Measurements from ENCODE around the gene CFAP119.
"Not testable (repeated sequence)": the region's sequence is repeated elsewhere in the genome, so short reads cannot be mapped to it uniquely, and the experiment has no call there.

CFAP119 gene

DNA sequence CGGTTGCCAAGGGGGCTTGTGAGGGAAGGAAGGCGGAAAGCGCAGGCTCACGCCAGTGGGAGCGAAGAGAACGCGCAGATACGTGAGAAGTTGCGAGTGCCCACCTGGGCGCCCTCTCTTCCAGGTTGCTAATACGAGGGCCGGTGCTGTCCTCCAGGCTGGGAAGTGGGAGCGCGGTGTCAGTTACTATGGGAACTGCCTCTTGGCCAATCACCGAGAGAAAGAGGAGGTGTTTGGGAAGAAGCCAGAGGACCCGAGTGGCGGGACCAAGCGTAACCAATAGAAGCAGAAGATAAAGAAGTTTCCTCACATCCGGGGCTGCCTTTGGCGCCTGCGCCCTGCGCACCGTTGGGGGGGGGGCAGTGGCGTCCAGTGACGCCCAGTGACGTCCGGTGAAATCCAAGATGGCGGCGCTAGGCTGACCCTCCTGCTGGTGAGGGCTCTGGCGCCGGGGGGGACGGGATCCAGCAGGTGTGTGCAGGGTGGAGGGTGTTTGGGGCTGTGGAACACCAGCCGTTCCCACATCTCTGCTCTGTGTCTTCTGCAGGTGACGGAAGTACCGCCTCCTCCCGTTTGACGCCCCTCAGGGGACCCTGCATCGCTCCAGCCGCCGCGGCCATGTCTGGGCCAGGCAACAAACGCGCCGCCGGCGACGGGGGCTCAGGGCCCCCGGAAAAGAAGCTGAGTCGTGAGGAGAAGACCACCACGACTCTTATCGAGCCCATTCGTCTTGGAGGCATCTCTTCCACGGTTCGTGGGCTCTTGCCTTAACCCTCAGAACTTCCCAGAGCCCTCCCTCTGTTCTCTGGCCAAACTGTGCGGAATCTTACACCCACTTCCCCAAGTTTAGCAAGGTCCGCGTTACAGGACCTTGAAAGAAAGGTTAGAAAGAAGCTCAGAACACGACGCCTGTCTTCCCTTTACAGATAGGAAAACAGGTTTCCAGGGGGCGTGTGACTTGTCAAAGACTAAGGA lies at the start of gene CFAP119, which contains the start of gene RNF40:
TSS of gene CFAP119 (minus strand) at position 135 of the 975 bp plus-strand sequence. CDS start 314 bp downstream, outside the sequence.
TSS of gene RNF40 (plus strand) at position 395 of the 975 bp plus-strand sequence. CDS start at position 619, 224 bp downstream.
- peak; percentile 97 for DNase-seq

DNA sequence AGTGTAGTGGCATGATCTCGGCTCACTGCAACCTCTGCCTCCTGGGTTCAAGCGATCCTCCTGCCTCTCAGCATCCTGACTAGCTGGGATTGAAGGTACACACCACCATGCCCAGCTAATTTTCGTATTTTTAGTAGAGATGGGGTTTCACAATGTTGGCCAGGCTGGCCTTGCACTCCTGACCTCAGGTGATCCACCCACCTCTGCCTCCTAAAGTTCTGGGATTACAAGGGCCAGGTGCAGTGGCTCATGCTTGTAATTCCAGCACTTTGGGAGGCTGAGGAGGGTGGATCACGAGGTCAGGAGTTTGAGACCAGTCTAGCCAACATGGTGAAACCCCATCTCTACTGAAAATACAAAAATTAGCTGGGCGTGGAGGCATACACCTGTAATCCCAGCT lies 47.8 kb upstream of the CFAP119 start:
- not testable (repeated sequence) for DNase-seq

DNA sequence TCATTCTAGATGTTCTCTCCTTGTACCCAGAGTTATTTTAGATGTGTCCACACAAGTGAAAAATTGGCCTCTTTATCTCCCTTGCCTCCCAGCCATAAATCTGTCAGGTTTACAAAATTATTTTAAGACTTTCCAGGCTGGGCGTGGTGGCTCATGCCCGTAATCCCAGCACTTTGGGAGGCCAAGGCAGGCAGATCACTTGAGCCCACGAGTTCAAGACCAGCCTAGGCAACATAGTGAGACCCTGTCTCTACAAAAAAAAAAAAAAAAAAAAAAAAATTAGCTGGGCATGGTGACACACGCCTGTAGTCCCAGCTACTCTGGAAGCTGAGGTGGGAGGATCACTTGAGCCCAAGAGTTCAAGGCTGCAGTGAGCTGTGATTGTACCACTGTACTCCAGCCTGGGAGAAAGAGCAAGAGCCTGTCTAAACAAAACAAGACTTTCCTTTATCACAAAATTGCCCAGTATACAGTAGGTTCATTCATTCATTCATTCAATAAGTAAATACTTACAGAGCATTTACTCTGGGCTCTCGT lies 47.1 kb upstream of the CFAP119 start:
- not testable (repeated sequence) for DNase-seq

DNA sequence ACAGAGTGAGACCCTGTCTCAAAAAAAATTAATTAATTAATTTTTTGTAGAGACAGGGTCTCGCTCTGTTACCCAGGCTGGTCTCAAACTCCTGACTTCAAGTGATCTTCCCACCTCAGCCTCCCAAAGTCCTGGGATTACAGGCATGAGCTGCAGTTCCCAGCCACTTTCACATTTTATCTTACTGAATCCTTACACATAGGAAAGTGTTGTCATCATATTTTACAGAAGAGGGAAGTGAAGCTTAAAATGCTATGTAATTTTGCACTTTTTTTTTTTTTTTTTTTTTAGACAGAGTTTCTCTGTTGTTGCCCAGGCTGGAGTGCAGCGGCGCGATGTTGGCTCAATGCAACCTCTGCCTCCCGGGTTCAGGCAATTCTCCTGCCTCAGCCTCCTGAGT lies 46.3 kb upstream of the CFAP119 start:
- no peak for DNase-seq

DNA sequence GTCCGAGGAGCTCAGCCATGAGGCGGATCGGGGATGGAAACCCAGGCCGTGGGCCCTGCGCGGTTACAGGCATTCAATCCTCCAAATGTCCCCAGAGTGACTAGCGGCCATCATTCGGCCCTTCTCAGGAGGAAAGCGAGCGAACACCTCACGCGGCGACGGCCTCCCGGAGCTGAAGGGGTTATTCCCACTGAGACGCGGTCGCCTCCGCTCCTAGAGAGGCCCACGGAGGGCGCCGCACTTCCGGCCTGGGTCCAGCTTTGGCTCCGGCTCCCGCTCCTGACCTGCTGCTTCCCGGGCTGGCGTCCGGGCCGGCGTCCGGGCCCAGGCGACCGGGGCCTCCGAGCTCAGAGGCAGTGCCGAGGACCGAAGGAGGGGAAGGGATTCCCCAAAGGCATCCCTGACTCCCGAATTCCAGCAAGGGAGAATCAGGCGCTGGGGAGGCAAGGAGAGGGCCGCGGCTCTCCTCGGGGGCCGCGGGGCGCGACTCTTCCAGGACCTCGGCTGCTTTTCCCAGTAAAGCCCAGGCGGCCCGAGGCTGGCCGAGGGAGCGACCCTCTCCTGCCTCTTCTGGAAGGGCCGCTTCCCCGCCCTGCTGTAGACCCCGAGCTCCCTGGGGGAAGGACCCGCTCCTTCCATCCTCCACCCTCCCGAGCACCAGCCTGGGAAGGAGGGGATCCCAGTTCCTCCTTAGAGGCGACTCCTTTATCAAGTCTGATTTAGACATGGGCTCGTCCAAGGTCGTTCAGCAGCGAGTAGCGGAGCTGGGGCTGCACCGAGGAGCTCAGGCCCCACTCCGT lies 43.7 kb upstream of the CFAP119 start:
- peak; percentile 83 for DNase-seq

DNA sequence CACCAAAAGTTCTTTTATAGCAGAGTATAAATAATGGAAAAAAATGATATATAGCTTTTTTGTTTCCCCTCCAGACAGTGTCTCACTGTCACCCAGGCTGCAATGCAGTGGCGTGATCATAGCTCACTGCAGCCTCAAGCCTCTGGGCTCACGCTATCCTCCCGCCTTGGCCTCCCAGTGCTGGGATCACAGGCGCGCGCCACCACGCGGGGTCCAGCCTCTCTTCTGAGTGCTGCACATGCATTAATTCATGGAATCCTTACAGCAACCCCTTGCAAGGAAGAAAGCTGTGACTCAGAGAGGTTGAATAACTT lies 43.2 kb upstream of the CFAP119 start:
- no peak for DNase-seq

DNA sequence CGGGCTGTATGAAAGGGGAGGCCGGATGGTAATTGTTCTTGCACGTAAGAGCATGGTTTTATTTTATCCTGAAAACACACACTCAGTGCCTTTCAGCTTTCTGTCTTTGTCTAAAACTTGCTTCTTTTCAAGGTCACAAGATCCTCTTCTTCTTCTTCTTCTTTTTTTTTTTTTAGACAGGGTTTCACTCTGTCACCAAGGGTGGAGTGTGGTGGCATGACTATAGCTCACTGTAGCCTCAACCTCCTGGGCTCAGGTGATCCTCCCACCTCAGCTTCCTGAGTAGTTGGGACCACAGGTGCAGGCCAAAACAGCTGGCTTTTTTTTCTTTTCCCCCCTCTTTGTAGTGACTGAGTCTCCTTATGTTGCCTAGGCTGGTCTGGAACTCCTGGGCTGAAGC lies 41.1 kb upstream of the CFAP119 start:
- no peak for DNase-seq

DNA sequence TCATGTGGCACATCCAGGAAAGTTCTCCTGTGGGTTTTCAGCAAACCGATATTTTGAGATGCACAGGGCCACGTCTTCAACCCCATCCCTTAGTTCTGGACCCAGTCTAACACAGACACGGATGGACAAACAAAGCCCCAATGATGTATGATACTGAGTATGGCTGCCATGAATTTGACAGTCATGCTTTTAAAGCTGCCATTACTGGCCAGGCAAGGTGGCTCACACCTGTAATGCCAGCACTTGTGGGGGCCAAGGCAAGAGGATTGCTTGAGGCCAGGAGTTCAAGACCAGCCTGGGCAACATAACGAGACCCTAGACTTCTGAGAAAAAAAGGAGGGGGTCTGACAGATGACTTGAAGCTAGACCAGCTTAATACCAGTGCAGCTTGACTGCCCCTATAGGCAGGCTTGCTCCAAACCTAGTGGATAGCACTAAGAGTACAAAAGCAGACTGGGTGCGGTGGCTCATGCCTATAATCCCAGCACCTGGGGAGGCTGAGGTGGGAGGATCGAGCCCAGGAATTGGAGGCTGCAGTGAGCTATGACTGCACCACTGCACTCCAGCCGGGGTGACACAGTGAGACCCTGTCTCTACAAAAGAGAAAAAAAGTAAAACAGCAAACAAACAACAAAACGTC lies 35.9 kb upstream of the CFAP119 start:
- DNase-seq, result no peak

DNA sequence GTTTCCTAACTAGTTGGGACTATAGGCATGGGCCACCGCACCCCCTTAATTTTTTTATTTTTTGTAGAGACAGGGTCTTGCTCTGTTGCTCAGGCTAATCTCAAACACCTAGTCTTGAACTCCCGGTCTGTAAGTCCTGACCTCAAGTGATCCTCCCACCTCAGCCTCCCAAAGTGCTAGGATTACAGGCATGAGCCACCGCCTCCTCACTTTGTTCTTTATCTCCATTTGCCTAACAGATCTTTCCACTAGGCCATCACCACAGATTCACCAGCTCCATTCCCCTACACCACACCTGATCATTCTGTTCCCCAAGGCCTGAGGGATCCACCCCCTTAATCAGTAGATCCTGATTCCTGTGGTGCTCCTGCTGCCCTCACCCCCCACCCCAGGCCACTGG lies 32.8 kb upstream of the CFAP119 start:
- no peak for DNase-seq

DNA sequence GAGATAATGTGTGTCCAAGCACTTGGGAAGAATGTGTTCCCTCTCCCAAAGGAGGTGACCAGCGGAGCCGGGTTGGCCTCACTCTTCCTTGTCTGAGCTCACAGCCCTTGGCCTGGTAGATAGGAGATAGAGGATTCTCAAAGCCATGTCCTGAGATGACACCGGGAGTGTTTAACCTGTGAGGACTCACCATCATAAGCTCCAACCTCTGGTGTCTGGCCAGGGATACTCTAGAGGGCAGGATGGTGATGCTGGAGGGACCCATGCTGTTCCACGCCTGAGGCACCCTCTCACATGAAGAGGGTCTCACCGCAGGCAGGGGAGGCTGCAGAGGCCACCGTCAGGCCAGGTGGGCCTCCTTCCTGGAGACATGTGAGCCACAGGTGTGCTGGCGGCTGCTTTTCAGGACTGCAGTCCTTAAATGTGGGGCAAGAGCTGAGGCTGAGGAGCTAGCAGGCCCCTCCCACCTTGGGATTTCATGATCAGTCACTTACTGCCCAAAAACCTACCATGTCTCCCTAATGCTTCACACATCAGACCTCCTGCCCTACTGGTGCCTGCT lies 31.7 kb upstream of the CFAP119 start:
- no peak for DNase-seq

DNA sequence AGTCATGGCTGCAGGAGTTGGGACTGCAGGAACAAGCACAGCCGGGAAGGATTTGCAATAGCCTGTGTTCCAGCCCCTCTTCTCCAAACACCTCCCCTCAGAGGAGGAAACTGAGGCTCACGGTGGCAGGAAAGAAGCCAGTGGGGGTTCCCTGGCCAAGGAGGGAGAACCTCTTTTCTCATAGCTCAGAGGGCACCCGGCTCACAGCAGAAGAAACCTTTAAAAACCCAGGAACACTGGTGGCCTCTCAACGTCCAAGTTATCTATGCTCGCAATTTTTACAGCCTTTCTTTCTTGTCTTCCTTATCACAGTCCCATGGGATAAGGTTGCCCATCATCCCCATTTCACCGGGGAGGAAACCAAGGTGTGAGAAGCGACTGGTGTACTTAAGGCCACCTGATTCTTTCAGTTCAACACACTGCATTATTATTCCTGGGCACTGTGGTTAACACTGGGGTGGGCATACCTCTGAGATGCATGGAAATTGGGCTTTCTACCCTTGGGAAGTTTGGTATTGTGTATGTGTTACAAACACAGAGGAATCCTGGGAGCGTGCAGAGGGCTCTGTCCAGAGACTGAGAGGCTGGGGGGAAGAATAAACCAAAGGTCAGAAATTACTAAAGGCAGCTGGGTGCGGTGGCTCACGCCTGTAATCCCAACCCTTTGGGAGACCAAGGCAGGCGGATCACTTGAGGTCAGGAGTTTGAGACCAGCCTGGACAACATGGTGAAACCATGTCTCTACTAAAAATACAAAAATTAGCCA lies 25.9 kb upstream of the CFAP119 start:
- DNase-seq, result no peak

DNA sequence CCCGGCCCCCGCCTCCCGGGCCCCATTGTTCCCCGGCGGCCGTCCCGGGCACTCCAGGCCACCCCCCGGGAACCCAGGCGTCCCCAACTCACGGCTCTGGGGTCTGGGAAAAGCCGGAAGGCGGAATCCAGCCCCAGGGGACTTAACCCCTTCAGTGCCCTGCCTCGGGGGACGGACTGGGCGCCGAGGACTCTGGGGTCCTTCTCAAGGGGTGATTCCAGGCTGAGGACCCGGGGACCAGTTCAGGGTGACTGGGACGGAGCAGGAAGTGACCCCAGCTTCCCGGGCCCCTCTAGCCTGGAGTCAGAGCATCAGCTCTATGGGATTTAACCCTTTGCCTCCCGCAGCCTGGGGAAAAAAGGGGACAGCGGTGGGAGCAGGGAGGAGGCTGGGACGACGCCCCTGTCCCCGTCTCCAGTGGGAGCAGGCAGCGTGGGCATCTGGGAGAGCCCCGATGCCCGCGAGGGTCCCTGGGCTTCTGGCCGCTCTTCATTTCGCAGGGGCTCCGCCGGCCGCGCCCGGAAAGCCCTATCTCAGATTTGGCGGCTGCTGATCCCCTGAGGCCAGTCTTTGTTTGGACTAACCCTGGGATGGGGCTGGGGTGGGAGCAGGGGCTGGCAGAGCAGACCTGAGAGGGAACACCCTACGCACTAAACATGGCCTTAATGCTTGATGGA lies 25.2 kb upstream of the CFAP119 start, which contains the start of gene ZNF629:
TSS of gene ZNF629 (minus strand) at position 270 of the 677 bp plus-strand sequence. CDS start 2,723 bp downstream, outside the sequence.
- DNase-seq, result no peak

DNA sequence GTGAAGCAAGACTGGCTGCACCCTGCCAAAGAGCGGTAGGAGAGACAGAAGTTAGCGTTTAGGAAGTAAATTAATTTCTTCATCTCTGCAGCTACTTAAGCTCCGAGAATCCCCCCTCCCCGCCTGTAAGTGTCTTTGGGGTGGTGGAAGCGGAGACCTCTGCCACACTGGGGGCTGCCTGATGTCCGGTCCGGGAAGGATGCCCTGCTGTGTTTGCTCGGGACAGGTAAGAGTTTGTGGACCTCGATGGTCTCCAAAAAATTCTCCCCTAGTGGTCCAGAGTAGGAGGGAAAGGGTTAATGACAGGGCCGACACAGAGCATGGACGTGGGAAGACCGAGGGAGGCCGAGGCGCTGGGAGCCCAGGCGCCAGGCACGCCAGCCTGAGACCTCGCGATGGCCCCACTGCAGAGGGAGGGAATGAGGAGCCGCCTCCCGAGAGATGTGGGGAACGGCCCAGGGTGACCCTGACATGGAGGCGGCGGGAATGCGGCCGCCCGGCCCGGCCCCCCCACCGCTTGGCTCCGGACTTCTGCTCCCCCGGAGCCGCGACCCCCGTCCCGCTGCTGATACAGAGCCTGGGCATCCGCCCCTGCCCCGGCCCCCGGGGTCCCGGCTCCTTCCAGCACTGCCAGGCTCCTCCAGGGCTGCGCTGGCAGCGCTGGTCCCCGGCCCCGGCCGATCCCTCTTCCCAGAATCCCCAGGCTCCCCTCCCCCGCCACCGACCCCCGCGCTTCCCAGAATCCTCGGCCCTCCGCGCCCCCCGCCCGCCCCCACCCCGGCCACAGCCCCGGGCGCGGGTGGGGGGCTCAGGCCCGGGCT lies 24.5 kb upstream of the CFAP119 start:
- DNase-seq, result no peak

DNA sequence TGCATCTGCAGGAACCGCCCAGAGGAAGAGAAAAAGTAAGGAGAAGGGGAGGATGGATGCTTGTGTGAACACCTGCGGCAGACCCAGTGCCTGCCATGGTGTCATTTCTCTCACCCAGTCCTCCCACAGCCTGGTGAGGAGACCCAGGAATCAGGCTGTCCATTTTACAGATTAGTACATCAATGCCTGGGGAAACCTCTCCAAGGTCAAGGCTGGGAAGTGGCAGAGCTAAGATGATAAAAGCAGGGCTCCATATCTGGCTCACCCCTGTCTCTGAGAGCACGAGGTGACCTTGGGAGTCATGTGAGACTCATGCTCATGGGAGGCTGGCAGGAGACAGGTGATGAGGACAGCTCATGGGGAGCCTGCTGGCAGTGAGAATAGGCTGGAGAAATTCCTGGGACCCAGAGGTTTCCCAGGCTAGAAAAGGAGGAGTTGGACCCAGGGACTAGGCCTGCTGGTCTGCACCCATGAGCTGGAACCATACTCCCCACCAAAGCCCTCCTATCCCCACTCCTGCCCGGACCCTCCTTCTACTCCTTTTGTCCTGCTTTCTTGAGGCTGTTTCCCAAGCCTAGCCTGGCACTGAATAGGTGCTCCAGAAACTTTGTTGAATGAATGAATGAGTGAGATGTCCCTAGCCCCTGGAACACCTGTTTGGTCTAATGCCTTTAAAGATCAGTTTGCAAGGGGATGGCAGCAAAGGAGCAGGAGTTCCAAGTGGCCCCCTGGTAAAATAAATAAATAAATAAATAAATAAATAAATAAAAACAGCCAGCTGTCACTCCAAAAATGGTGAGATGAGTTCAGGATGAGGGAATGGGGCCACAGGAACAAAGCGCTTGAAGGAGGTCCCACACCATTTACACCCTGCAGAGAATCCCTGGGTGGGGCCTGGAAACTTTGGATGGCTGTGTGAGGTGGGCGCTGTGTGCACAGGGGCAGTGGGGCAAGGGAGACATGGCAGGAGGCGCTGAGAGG lies 23.6 kb upstream of the CFAP119 start:
- DNase-seq, result no peak

DNA sequence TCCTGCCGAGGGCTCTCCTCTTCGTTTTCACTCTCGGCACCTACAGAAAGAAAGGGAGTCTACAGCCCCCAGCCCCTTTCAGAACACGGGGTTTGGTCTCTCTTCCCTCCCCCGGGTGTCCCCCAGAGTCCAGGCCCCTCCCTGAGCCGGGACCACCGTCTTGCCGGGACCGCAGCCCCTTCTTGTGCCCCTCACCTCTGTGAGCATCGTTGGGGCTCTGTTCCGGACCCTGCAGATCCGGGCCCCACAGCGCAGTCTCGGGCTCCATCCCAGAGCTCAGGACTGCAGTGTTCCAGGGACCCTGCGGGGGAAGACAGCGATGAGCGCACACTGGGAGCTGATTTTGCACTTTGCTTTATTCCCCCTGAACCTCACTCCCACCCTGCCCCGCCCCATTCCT lies 22.4 kb upstream of the CFAP119 start:
- no peak for DNase-seq

DNA sequence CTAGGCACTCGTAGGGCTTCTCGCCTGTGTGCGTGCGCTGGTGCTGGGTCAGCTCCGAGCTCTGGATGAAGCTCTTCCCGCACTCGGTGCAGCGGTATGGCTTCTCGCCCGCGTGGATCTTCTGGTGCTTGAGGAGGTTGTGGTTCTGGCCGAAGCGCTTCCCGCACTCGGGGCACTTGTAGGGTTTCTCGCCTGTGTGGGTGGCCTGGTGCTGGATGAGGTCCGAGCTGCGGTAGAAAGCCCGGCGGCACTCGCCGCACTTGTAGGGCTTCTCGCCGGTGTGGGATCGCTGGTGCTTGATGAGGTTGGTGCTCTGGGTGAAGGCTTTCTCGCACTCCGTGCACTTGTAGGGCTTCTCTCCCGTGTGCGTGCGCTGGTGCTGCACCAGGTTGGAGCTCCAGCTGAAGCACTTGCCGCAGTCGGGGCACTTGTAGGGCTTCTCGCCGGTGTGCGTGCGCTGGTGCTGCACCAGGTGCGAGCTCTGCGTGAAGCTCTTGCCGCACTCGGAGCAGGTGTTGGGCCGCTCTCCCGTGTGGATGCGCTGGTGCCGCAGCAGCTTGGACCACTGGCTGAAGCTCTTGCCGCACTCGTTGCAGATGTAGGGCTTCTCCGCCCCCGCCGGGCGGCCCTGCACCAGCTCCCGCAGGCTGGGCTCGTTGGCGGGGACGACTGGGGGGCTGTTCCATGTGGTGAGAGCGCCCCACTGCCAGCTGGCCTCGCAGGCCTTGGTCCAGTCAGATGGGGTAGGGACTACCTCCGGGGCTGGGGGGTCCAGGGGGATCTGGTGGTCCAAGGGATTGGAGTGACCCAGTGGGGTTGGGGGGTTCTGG lies 21.6 kb upstream of the CFAP119 start:
- no peak for DNase-seq

DNA sequence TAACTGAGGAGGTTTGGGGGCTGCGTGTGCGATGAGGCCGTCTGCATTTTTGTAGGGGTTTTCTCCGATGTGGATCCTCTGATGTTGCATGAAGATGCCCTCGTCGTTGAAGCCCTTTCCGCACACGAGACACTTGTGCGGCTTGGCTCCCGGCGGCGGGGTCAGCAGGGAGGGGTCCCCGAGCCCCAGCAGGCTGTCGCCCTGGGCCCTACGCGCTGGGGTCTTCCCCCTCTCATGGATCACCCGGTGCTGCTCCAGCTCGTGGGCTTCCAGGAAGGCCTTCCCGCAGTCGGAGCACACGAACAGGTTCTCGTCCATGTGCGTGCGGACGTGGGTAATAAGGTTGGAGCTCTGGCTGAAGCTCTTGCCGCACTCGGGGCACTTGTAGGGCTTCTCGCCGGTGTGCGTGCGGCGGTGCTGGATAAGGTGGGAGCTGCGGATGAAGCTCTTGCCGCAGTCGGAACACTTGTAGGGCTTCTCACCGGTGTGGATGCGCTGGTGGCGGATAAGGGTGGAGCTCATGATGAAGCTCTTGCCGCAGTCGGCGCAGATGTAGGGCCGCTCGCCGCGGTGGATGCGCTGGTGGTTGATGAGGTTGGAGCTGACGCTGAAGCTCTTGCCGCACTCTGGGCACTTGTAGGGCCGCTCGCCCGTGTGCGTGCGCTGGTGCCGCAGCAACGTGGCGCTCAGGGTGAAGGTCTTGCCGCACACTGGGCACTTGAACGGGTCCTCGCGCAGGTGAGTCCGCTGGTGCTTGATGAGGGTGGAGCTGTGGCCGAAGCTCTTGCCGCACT lies 20.8 kb upstream of the CFAP119 start:
- no peak for DNase-seq
